Left renal pelvis (tissue), 4 donors: Measurements from ENCODE around the gene SELENON. TPM values are rescaled to one million over a fixed set of nuclear protein-coding genes. Genes with fewer than 3 reads are reported as not detected.
"Not testable (repeated sequence)": the region's sequence is repeated elsewhere in the genome, so short reads cannot be mapped to it uniquely, and the experiment has no call there.

Experiments
- DNase-seq, 4 donors: peaks; one replicate each; pipeline ENCODE4 v3.0.0-alpha.2; 2013; ENCODE audit warnings: low read depth in 4 of 4, low spot score in 3 of 4
- polyA plus RNA-seq, 4 donors: library from polyadenylated mRNA; unstranded; fragments of 120-200 nt; gene quantifications; one replicate each; pipeline ENCODE4 v1.2.1, GENCODE V29; 2013; ENCODE audit not compliant: insufficient read length in 4 of 4

SELENON gene
- polyA plus RNA-seq, 4 donors: 70.5 to 86.0 (median 81.7) TPM

DNA sequence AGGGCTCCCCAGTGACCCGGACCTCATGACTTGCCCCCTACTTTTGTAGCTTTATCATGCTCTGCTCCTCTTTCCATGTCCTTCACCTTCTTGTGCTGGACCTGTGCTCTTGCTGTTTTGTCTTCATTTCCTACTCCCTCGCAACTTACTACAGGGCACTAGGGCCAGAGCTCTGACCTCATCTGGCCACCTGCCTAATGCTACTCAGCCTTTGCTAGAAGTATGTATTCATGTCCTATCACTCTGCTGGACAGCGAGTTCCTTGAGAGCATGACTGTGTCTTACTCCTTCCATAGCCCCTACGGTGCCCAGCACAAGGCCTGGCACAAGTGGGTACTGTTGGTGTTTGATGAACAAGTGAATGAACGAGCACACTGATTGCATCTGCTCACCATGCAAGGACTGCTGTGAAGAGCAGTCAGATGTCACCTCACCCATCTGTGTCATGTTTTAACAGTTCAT is 21.7 kb downstream of the SELENON start:
- DNase-seq: no peak

DNA sequence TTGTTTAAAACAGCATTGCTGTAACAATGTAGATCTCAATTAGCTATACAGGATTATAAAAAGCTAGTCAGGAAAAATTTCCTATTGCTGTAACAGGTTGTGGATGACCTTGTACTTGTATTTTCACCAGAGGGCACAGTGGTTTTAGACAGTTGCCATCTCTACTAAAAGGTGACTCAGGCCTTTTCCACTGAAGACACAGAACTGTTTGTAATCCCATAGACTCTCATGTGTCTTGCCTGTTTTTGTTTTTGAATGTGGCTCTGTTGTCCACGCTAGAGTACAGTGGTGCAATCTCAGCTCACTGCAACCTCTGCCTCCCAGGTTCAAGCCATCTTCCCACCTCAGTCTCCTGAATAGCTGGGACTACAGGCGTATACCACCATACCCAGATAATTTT is 25.6 kb downstream of the SELENON start:
- no peak for DNase-seq

DNA sequence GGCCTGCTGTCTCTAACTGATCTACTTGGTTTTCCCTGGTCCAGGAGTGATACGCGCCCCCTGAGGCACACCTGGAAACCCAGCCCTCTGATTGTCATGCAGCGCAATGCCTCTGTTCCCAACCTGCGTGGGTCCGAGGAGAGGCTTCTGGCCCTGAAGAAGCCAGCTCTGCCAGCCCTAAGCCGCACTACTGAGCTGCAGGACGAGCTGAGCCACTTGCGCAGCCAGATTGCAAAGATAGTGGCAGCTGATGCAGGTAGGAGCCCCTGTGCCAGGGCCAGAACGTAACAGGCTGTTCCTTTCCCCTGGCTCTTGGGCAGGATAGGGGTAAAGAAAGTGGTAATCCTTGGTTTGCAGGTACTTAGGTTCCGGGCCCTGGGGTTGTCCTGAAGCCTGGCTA is 26.6 kb downstream of the SELENON start:
- no peak for DNase-seq

DNA sequence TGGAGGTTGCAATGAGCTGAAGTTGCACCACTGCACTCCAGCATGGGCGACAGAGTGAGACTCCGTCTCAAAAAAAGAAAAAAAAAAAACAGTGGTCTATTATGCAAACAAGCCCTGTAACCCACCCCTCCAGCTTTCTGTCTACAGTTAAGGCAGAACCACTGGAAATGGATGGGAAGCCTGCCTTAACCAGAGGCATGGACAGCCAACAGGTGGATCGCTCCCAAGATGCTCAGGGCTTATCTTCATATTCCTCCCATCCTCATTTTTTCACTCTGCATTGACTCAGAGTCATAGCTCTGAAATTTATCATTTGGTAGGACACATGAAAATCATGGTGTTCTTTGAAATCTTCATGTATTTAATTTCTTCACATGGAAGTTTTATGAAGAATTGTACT is 28.5 kb downstream of the SELENON start:
- DNase-seq: no peak

DNA sequence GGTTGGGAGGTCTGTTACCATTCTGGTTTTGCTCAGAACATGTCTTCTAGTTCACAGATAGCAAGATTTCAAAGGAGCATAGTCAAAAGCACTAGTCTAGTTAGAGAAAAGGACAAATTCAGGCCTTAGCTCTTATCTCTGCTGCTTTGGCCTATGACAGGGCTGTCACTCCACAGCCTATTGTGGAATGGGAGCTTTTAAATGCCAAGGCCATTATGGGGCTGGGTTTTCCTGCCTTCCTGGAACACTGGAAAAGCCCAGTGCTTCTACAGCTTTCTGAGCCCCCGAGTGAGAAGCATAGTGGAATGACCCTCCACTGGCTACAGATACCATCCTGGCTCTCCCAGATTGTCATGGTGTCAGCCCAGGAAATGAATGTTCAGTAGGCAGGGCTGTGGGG is 29.1 kb downstream of the SELENON start:
- no peak for DNase-seq

DNA sequence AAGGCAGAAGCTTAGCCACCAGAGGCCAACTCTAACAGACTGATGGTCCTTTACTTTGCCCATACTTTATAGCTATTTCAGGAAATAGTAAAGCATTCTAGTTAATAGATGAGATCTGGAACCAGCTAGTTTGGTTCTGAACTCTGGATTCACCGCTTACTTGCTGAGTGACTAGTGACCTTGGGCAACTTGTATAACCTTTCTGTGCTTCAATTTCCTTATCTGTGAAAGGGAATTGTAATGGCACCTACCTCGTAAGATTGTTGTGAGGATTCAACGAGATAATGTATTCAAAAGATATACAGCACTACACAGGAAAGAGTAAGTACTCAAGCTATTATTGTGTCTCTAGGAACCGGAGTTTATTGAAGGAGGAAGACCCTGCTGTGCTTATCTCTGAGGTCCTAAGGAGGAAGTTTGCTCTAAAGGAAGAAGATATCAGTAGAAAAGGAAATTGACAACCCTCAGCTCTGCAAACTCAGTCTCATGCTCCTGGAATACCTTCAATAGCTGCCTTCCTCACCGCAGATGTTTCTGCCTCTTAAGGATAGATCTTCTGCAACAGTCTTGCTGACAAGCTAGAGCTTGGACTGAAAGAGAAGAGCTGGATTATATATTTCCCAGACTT is 31.7 kb downstream of the SELENON start:
- no peak for DNase-seq

- DNase-seq: no peak
These were observed 32.5 kb downstream of the SELENON start for GRCh38 chr1:25832336-25833037.

DNA sequence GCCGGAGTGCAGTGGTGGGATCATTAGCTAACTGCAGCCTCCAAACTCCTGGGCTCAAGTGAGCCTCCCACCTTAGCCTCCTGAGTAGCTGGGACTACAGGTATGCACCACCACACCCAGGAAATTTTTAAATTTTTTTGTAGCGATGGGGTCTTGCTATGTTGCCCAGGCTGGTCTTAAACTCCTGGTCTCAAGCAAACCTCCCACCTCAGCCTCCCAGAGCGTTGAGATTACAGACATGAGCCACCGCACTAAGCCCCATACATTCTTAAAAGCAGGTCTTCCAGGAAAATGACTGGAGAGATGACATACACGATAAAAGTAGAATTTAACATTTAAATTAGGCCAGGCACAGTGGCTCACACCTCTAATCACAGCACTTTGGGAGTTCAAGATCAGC is 33.2 kb downstream of the SELENON start:
- DNase-seq: no peak

- DNase-seq: no peak
These were observed 34.9 kb downstream of the SELENON start for GRCh38 chr1:25834894-25835293.

- no peak for DNase-seq
These were observed 36.7 kb downstream of the SELENON start for GRCh38 chr1:25836695-25837094.

DNA sequence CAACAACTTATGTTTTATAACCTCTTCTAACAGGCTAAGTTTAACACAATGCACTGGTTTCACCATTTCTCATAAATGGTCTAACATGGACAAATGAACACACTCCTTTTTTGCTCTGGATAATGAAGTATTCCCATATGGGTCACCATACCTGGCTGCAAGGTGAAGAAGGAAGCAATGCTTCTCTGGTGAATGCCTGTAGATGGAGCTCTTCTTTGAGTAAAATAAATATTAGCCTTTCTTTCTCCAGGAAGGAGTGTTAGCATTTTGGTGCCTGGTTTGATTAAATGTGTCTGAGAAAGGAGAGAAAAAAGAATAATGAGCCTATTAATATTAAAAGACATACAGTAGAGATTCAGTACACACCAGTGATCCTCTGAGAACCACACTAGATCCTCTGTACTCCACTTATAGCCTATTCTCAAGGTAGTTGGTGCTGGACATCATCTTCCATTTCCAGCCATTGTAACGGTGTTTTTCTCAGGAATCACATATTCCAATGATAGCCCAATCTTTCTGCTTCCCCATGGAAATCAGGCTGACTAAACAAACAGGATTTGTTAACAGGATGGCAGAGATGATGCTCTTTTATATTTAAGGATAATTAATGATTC is 37.4 kb downstream of the SELENON start:
- DNase-seq: no peak

DNA sequence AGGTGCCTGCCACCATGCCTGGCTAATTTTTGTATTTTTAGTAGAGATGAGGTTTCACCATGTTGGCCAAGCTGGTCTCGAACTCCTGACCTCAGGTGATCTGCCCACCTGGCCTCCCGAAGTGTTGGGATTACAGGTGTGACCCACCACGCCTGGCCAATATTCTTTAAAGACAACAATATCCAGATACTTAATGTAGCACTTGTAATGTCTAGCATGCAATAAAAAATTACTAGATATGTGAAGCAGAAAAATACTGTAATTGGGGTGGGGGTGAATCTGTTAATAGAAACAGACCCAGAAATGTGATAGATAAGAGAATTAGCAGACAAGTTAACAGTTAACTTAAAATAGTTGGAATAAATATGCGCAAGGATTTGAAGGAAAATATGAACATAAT is 39.8 kb downstream of the SELENON start:
- not testable (repeated sequence) for DNase-seq

DNA sequence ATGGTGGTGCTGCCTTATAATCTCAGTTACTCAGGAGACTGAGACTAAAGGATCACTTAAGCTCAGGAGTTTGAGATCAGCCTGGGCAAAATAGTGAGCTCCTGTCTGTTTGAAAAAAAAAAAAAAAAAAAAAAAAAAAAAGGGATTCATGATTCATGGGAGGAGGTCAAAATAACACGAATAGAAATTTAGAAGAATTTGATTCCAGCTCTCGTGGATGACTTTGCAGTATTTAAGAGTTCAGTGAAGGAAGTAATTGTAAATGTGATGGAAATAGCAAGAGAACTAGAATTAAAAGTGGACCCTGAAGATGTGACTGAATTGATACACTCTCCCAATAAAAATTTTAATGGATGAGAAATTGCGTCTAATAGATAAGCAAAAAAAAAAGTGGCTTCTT is 43.5 kb downstream of the SELENON start:
- no peak for DNase-seq

- no peak for DNase-seq
These were observed 44.7 kb downstream of the SELENON start for GRCh38 chr1:25844536-25845337.

DNA sequence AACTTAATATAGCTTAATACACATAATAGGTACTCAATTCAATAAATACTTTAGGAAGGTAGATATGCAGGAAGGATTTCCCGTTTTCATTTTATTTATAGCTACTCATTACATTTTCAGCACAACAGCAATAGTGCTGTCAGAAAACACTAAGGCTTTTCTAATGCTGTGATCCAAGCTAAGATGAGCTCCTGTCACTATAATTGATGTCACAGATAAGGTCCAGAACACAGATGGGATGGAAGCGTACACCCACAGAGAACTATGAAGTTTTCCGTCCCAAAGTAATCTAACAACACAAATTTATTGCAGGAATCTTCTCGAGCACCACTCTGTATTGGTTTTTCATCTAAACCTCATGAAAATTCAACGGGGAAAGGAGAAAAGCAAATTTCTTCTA is 45.7 kb downstream of the SELENON start:
- no peak for DNase-seq

DNA sequence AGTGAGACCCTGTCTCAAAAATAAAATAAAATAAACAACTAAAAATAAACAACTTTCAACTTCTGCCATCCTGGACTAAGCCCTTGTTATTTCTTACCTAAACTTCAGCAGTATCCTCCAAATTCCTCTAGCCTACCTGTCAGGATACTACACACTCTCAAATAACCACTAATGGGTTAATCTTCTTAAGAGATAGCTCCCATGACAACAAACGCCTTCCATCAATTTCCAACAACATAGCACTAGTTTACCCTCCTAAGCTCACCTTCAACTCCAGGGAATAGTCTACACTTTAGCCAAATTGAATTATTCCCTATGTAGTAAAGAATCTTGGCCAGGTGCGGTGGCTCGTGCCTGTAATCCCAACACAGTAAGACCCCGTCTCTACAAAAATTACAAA is 47.9 kb downstream of the SELENON start:
- no peak for DNase-seq

GRCh38 chr1:25848531-25848930 is 48.5 kb downstream of the SELENON start:
- DNase-seq: no peak

- no peak for DNase-seq
These were observed 54.6 kb downstream of the SELENON start for GRCh38 chr1:25854554-25854953.

GRCh38 chr1:25856856-25857255 is 56.9 kb downstream of the SELENON start:
- DNase-seq: no peak

- DNase-seq: no peak
These were observed 58.5 kb downstream of the SELENON start for GRCh38 chr1:25858494-25858893.
